ENCODE results near the gene CSHL1.
A peak's percentile ranks its signal among the peaks of the same experiment; 100 is the strongest.
"Not testable (repeated sequence)": the region's sequence is repeated elsewhere in the genome, so short reads cannot be mapped to it uniquely, and the experiment has no call there.

CSHL1 gene

GRCh38 chr17:63940584-63940983 lies 29.5 kb upstream of the CSHL1 start:
- DNase-seq (ENCODE audit: low read depth in 1 of 2, low spot score in 1 of 2): no peak

- DNase-seq (ENCODE audit: low read depth in 1 of 2, low spot score in 1 of 2): no peak
Measured at GRCh38 chr17:63939884-63940283, 28.8 kb upstream of the CSHL1 start.

- no peak for DNase-seq (ENCODE audit: low read depth in 1 of 2, low spot score in 1 of 2)
Measured at GRCh38 chr17:63939401-63939800, 28.3 kb upstream of the CSHL1 start.

GRCh38 chr17:63937920-63938319 lies 26.9 kb upstream of the CSHL1 start:
- no peak for DNase-seq (ENCODE audit: low read depth in 1 of 2, low spot score in 1 of 2)

GRCh38 chr17:63937319-63937718 lies 26.3 kb upstream of the CSHL1 start:
- DNase-seq (ENCODE audit: low read depth in 1 of 2, low spot score in 1 of 2): no peak

GRCh38 chr17:63934183-63935112 lies 23.4 kb upstream of the CSHL1 start:
- DNase-seq (ENCODE audit: low read depth in 1 of 2, low spot score in 1 of 2): no peak

- no peak for DNase-seq (ENCODE audit: low read depth in 1 of 2, low spot score in 1 of 2)
Measured at GRCh38 chr17:63933598-63933997, 22.5 kb upstream of the CSHL1 start.

- DNase-seq (ENCODE audit: low read depth in 1 of 2, low spot score in 1 of 2): no peak
Measured at GRCh38 chr17:63932721-63933120, 21.7 kb upstream of the CSHL1 start.

GRCh38 chr17:63931981-63932561 lies 21.0 kb upstream of the CSHL1 start, which contains the start of gene CD79B:
Gene CD79B, minus strand, starts transcription at chr17:63932331. Its CDS starts 70 bp downstream, at chr17:63932261.
- peak in 1 of 2 donors; percentile 16 for DNase-seq (ENCODE audit: low read depth in 1 of 2, low spot score in 1 of 2)

GRCh38 chr17:63930951-63931575 lies 20.0 kb upstream of the CSHL1 start:
- DNase-seq (ENCODE audit: low read depth in 1 of 2, low spot score in 1 of 2): peak; percentile 33 to 35

GRCh38 chr17:63929860-63930766 lies 19.1 kb upstream of the CSHL1 start:
- no peak for DNase-seq (ENCODE audit: low read depth in 1 of 2, low spot score in 1 of 2)

- DNase-seq (ENCODE audit: low read depth in 1 of 2, low spot score in 1 of 2): no peak
Measured at GRCh38 chr17:63928966-63929695, 18.1 kb upstream of the CSHL1 start.

- no peak for DNase-seq (ENCODE audit: low read depth in 1 of 2, low spot score in 1 of 2)
Measured at GRCh38 chr17:63928172-63928666, 17.2 kb upstream of the CSHL1 start.

GRCh38 chr17:63927464-63928171 lies 16.6 kb upstream of the CSHL1 start:
- no peak for DNase-seq (ENCODE audit: low read depth in 1 of 2, low spot score in 1 of 2)

GRCh38 chr17:63926164-63926563 lies 15.1 kb upstream of the CSHL1 start:
- DNase-seq (ENCODE audit: low read depth in 1 of 2, low spot score in 1 of 2): no peak

GRCh38 chr17:63925615-63926014 lies 14.6 kb upstream of the CSHL1 start:
- DNase-seq (ENCODE audit: low read depth in 1 of 2, low spot score in 1 of 2): no peak

GRCh38 chr17:63922402-63922801 lies 11.3 kb upstream of the CSHL1 start:
- not testable (repeated sequence) for DNase-seq (ENCODE audit: low read depth in 1 of 2, low spot score in 1 of 2)

GRCh38 chr17:63920779-63921178 lies 9.7 kb upstream of the CSHL1 start:
- DNase-seq (ENCODE audit: low read depth in 1 of 2, low spot score in 1 of 2): not testable (repeated sequence)

GRCh38 chr17:63920050-63920449 lies 9.0 kb upstream of the CSHL1 start:
- DNase-seq (ENCODE audit: low read depth in 1 of 2, low spot score in 1 of 2): not testable (repeated sequence)

Data from stimulated activated CD4-positive, alpha-beta T cell treated with anti-CD3 and anti-CD28 coated beads, Interleukin-15, amount 100 ng/mL, for 1 hour (primary cell).